Brain microvascular endothelial cell (primary cell): ENCODE results near the gene LRRN1.

ENCODE experiments used
- DNase-seq: peaks from one replicate; pipeline ENCODE4 v3.0.0-alpha.2; 2020
- H3K27ac ChIP-seq: fragments of 250-450 bp; sonication (Bioruptor Pico); 2 replicates; pipeline ENCODE4 v1.5.1; 2020; ENCODE audit warnings: mild to moderate bottlenecking, moderate library complexity
- H3K27me3 ChIP-seq: fragments of 250-450 bp; sonication (Bioruptor Pico); replicated peaks from 2 replicates; pipeline ENCODE4 v1.5.1; 2020; ENCODE audit warnings: mild to moderate bottlenecking
- H3K36me3 ChIP-seq: fragments of 250-450 bp; sonication (Bioruptor Pico); replicated peaks from 2 replicates; pipeline ENCODE4 v1.5.1; 2020; ENCODE audit warnings: mild to moderate bottlenecking
- H3K4me3 ChIP-seq: 2 replicates; pipeline ENCODE4 v1.5.1; 2011; ENCODE audit warnings: low read depth, mild to moderate bottlenecking, control low read depth, low read length, moderate library complexity
- in situ Hi-C: cut with HindIII; loops from 2 replicates; pipeline ENCODE4 v1.10.0; 2017; ENCODE audit warnings: low sequenced_read_pairs, low pct_ligation_motif_present
- TF ChIP-seq, protein P1 (sequence below): IDR thresholded peaks from 2 replicates; pipeline ENCODE4 v1.5.1; 2011; ENCODE audit warnings: low read depth, mild to moderate bottlenecking, moderate library complexity, low read length, control low read depth, inconsistent platforms; ENCODE audit errors: missing control alignments

The LRRN1 gene

DNA sequence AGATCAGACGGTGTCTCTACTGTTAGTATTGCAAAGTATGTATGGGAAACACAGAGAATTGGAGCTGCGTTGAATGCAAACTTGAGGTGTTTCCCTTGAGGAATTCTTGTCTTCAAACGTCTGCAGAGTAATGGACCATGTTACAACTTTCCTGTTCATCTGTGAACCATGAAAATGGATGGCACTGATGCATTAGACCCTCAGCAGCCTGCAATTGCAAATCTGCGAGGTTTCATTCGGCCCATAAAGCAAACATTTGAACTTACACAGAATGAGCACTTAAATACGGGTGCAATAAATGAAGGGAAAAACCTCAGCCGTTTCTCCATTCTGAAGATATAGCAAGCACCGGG lies 49.7 kb downstream of the LRRN1 start:
- no peak for DNase-seq
- no peaks in the 10 kb centered on the region for H3K36me3 ChIP-seq
- TF ChIP-seq, protein P1, sequence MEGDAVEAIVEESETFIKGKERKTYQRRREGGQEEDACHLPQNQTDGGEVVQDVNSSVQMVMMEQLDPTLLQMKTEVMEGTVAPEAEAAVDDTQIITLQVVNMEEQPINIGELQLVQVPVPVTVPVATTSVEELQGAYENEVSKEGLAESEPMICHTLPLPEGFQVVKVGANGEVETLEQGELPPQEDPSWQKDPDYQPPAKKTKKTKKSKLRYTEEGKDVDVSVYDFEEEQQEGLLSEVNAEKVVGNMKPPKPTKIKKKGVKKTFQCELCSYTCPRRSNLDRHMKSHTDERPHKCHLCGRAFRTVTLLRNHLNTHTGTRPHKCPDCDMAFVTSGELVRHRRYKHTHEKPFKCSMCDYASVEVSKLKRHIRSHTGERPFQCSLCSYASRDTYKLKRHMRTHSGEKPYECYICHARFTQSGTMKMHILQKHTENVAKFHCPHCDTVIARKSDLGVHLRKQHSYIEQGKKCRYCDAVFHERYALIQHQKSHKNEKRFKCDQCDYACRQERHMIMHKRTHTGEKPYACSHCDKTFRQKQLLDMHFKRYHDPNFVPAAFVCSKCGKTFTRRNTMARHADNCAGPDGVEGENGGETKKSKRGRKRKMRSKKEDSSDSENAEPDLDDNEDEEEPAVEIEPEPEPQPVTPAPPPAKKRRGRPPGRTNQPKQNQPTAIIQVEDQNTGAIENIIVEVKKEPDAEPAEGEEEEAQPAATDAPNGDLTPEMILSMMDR, result no peak
- no peak overlapping the region for H3K4me3 ChIP-seq
- in situ Hi-C loops, result no loop called here
- H3K27me3 ChIP-seq, result no peaks in the 10 kb centered on the region
- no peak overlapping the region for H3K27ac ChIP-seq

DNA sequence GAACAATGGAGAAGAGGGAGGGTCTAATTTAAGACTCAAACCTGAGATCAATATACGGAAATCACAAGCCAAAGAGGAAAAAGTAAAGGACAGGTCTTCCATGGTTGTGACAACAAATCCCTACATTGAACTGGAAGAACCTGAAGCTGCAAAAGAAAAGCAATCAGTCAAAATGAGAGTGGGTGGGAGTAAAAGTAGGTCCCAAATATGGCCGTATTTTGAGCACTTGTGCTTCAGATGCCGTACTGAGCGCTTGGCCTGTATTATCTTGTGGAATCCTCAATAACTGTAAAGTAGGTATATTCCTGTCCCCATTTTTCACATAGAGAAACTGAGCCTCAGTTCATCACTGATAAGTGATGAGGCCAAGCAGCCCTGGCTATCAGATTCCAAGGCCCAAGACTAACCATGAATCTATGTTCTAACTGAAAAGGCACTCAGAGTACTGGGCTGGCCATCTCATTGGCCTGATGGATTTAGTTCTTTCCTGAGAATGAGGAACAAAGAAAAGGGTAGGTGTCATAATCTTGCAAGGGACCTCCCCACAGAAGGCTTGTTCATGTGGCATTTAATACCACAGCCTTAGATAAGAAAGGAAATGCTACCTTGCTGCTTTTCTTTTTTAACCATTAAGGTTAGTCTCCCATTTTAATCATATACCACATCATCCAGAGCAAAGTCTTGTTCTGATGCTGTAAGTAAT lies 52.5 kb downstream of the LRRN1 start:
- H3K27ac ChIP-seq, result no peak overlapping the region
- no peak overlapping the region for H3K4me3 ChIP-seq
- in situ Hi-C loops, result no loop called here
- H3K27me3 ChIP-seq, result no peaks in the 10 kb centered on the region
- TF ChIP-seq, protein P1, result no peak
- no peak for DNase-seq
- H3K36me3 ChIP-seq, result no peaks in the 10 kb centered on the region

DNA sequence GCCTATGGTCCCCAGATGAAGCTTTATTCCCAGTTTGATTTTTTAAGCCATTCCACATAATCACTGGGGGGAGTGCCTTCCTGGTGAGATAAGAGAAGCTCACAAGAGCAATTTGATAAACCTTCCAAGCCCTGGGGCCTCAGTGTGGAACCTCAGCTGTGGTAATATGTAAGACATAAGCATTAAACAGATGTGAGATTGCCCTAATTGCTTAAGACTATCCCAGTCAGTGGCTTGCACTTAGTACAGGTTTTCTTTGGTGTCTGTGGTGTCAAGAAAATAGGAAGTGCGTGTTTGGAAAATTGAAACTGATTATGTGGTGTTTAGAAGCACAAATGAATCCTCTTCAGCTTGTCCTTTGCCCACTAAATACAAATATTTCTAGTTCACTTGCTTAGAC lies 54.3 kb downstream of the LRRN1 start:
- TF ChIP-seq, protein P1, result no peak
- H3K27ac ChIP-seq, result no peak overlapping the region
- in situ Hi-C loops, result no loop called here
- no peak for DNase-seq
- H3K27me3 ChIP-seq, result no peaks in the 10 kb centered on the region
- H3K36me3 ChIP-seq, result no peaks in the 10 kb centered on the region
- no peak overlapping the region for H3K4me3 ChIP-seq

DNA sequence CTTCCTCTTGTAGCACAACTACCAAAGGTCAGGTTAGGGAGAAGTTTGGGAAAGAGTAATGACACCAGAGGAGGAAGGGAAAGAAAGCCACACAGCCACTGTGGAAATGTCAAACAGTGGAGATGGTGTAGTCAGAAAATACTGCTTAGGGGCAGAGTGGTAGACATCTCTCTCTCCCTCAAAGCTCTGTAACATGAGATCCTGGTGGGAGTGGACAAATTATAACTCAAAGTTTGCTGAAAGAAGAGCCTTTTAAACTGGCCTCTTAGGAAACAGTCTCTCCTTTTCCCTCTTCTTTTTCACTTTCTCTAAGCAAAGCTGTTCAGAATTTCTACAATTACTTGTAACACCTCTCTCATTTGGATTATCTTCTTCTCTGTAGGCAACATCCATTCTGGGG lies 55.8 kb downstream of the LRRN1 start:
- Histone ChIP-seq H3K27me3 (no peaks in the 10 kb centered on the region), H3K4me3 (no peak overlapping the region), H3K27ac (no peak overlapping the region), H3K36me3 (no peaks in the 10 kb centered on the region)
- DNase-seq, result no peak
- in situ Hi-C loops, result no loop called here
- TF ChIP-seq, protein P1, result no peak

DNA sequence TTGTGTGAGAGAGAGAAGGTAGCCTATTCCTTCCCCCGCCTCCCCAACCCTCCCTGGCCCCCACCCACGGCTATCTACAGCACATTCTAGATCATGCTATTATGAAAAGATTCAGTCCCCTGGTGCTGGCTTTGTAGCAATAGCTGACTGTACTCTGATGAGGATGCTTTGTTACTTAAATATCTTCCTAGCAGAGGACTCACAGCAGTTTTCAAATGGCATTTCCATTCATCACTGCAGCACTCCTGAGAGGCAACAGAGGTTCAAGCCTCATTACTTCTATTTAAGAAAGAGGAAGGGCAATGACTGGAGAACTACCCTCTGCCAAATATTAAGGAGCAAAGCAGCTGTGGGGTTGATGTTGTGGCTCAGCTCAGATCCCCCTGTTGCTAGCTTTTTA lies 61.0 kb downstream of the LRRN1 start:
- H3K36me3 ChIP-seq, result no peaks in the 10 kb centered on the region
- H3K4me3 ChIP-seq, result no peak overlapping the region
- TF ChIP-seq, protein P1, result no peak
- DNase-seq, result no peak
- H3K27ac ChIP-seq, result no peak overlapping the region
- in situ Hi-C loops, result no loop called here
- H3K27me3 ChIP-seq, result no peaks in the 10 kb centered on the region

DNA sequence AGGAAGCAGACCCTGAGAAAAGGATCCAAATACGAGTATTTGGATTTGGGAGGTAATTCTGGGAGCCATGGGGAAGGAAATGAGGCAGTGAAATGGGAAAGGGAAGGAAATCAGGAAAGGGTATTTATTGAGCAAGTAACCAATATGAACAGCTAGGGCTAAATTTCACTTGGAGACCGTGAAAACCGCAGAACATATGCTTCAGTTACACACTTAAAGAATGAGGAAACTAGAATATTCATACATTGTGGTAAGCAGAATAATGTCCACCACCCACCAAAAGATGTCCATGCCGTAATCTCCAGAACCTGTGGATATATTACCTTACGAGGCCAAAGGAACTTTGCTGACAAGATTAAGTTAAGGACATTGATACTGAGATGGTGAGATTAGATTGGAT lies 63.3 kb downstream of the LRRN1 start:
- DNase-seq, result no peak
- no peak overlapping the region for H3K27ac ChIP-seq
- no peaks in the 10 kb centered on the region for H3K36me3 ChIP-seq
- in situ Hi-C loops, result no loop called here
- H3K27me3 ChIP-seq, result no peaks in the 10 kb centered on the region
- TF ChIP-seq, protein P1, result no peak
- no peak overlapping the region for H3K4me3 ChIP-seq
